HG02678 (cell line): Measurements from ENCODE around the gene MYLIP.

Experiments
- ATAC-seq: cut with Tn5 transposase; IDR thresholded peaks from one replicate; pipeline ENCODE4 v1.9.1; 2021; ENCODE audit warnings: mild to moderate bottlenecking, moderate library complexity; ENCODE audit not compliant: unreplicated experiment

Gene MYLIP

GRCh38 chr6:16137451-16137801 lies 8.5 kb downstream of the MYLIP start:
- no peak for ATAC-seq

DNA sequence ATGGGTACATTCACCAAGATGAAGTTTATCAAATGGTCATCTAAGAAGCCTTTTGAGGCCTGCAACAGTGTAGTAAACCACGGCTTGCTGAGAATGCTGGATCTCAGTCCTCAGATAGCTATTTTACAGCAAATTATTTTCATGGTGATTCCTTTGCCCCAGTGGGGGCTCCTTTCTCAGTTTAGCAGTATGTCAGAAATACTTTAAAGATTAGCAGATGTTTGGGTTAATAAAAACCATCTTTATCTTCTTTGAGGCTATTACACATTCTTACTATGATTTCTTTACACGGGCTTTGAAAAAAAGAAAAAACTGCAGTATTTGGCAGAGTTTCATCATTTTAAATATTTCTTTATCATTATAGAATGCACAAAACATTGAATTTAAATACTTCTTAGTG lies 10.7 kb downstream of the MYLIP start:
- ATAC-seq = no peak

DNA sequence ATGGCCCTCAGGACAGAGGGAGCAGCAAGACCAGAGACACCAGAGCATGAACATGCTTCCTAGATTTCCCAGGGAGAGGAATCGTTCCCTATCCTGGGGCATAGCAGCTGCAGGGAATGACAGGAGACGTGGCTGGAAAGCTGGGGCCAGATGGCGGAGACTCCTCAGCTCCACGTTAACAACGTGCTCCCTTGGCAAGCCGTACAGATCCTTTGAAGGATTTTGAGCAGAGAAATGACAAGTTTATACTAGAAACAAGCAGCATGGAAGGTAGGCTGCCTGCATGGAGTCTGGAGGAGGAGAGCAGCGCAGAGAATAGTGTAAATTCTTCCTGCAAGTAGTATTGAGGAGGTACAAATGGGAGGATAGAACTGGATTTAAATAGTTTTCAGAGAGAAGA lies 11.7 kb downstream of the MYLIP start:
- ATAC-seq = no peak

DNA sequence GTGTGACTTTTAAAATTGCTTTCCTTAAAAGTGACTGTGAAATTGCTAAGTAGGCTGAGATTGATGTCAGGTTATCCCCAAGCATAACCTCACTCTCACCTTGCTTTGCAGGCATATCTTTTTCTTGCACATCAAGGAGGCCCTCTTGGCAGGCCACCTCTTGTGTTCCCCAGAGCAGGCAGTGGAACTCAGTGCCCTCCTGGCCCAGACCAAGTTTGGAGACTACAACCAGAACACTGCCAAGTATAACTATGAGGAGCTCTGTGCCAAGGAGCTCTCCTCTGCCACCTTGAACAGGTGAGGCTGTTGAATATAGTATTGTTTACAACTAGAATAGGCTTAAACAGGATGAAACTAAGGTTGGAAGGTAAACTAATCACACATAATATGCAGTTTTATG lies 12.6 kb downstream of the MYLIP start:
- ATAC-seq = no peak

DNA sequence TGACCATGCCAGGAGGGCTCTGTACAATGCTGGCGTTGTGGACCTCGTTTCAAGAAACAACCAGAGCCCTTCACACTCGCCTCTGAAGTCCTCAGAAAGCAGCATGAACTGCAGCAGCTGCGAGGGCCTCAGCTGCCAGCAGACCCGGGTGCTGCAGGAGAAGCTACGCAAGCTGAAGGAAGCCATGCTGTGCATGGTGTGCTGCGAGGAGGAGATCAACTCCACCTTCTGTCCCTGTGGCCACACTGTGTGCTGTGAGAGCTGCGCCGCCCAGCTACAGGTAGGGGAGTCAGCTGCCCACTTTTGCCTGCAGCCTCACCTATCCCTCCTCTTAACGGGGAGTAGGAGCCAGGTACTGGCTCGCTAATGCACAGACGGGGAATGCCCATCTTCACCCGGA lies 16.2 kb downstream of the MYLIP start:
- ATAC-seq = no peak

GRCh38 chr6:16146028-16146427 lies 17.1 kb downstream of the MYLIP start:
- ATAC-seq = no peak

DNA sequence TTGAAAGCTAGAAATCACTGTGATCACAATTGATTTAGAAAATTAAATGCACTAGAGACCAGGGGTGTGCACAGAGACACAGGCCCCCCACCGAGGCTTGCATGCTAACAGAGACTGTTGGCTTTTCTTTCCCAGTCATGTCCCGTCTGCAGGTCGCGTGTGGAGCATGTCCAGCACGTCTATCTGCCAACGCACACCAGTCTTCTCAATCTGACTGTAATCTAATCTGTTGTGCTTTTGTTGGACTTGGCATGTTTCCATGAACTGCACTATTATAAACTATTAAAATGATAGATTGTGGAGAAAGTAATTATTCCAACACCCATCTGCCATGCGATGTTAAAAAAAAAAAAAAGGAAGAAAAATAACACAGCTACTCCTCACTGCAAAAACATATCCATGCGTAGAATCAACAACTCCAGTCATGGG lies 17.7 kb downstream of the MYLIP start:
- ATAC-seq = no peak

DNA sequence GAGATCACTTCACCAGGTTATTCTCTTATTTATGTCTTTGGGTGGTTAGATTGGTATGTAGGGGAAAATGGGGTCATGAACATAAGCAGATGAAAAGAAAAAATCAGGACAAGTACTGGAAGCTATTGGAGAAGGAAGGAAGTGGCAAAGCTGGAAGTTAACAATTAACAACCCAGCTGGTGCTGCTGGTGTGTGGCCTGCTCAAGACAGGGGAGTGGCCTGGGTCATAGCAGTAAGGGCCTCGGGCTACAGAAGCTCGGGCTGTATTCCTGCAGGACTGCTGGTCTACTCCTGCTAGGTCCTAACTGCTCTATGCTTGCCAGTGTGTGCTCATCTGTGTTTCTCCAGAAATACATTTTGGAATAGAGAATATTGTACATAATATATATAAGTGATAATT lies 19.6 kb downstream of the MYLIP start:
- ATAC-seq = no peak

- ATAC-seq = no peak
Observed at GRCh38 chr6:16149305-16149704, 20.4 kb downstream of the MYLIP start.

GRCh38 chr6:16150098-16150497 lies 21.2 kb downstream of the MYLIP start:
- ATAC-seq = no peak

DNA sequence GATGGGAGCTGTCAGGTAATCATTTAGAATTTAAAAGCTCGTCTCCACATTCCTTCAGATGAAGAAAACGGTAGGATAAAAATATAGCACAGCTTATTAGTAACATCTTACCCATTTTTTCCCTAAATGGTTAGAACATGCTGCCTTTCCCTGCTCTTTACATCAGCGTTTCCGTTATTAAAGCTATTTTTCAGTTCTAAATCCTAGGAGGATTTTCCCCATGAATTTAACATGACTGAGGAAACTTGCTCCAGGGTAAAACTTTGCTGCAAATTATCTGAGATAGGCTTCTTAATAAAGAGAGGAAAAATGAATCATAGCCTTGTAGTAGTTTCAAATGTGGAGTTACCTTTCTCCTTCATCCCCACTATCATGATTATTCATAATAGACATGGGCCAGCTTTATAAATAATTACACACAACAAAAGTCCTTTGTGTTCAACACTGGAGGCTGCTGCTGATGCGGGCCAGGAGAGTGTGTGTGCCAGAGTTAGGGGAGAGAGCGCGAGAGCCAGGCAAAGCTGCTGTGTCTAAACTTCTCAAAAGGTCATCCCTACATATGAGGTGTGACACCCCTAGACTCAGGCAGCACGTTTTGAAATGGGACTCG lies 24.4 kb downstream of the MYLIP start:
- ATAC-seq = no peak

- no peak for ATAC-seq
Observed at GRCh38 chr6:16154904-16155303, 26.0 kb downstream of the MYLIP start.

- ATAC-seq = no peak
Observed at GRCh38 chr6:16157492-16157891, 28.6 kb downstream of the MYLIP start.

DNA sequence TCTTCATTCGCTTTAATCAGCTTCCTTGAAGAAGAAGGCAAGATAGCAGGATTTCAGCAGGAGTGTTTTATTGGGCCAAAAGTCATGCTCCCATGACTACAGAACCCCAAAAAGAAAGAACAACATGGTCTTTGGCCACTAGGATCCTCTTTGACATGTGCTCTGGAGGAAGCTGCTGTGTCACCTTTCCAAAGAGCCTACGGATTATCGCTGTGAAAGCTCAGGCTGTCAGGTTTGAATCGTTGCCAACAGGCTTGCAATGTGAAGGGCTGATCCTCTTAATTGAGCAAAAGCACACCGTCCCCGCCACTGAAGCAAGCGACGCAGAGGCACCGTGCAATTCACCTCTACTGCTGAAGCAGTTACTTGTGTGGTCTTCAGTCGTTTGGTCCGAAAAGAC lies 29.0 kb downstream of the MYLIP start:
- ATAC-seq = no peak

DNA sequence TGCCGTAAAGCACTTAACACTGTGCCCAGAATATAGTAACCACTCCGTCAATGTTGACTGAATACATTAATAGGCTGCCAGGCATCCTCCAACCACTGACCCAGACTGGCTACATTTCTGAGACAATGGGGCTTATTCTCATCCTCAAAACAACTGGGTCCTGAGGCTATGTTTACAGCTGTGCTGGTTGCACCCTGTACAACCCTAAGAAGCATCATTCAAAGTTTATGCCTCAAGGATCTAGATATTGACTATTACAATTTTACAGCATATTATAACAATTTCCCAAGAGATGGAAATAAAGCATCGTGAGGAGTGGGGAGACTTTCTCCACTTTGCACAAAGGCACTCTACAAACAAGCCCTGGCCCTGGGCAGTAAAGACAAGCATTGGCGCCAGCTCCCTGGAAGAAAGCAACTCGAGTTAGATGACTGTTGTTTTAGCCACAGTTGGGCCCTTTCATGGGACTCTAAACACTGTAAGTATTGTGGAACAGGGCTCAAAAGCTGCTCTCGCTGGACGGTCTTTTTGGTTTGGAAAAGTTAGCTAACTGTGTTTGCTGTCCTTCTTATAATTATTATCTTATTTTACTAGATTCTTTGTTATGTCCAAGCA lies 30.2 kb downstream of the MYLIP start:
- ATAC-seq = no peak

DNA sequence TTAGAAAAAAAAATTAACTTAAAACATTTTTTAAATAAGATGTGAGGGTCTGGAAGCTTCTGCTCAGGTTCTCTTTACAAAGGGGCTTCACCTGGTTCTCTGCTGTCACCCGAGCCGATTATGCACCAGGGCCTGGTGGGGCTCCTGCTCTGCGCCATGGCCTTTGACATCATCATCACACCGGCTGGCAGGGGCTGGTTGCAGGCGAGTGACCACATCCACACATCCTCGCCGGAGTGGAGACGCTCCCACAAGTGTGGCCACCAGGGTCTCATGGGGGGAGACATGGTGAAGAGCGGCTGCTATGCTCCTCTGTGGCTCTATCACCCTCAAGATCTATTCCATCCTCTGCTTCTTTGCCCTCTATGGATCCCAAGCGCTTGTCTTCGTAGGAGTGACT lies 31.9 kb downstream of the MYLIP start:
- ATAC-seq = no peak

DNA sequence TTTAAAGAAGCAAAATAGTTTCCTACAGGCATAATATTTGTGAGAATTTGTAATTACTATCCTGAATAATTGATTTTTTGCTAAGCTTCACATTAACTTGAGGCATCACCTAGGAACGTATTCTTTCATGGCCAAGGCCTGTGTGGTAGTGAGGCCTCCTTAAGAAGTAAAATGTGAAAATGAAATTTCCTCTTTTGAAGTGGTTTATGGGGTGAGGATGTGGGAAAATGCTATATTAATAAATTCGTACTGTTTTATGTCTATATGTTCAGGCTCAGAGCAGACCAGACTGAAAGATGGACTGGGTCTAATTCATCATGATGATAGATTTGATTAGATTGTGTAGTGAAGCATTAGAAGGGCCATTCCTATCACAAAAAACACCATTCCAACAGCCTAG lies 33.1 kb downstream of the MYLIP start:
- no peak for ATAC-seq

- no peak for ATAC-seq
Observed at GRCh38 chr6:16163066-16163465, 34.2 kb downstream of the MYLIP start.

GRCh38 chr6:16163535-16164300 lies 34.8 kb downstream of the MYLIP start:
- no peak for ATAC-seq

GRCh38 chr6:16165641-16166040 lies 36.8 kb downstream of the MYLIP start:
- ATAC-seq = no peak

GRCh38 chr6:16166871-16167608 lies 38.2 kb downstream of the MYLIP start:
- no peak for ATAC-seq

- ATAC-seq = no peak
Observed at GRCh38 chr6:16168121-16168520, 39.2 kb downstream of the MYLIP start.
